Activated CD8-positive, alpha-beta T cell treated with anti-CD3 and anti-CD28 coated beads for 36 hours (primary cell): Measurements from ENCODE around the gene CSNK1D. TPM values are rescaled to one million over a fixed set of nuclear protein-coding genes. Genes with fewer than 3 reads are reported as not detected.

ENCODE experiments used
- ATAC-seq: fragments of 200-7000 bp; cut with Tn5 transposase; one replicate; pipeline ENCODE4 v1.10.0; 2021; ENCODE audit warnings: mild to moderate bottlenecking, moderate library complexity
- CTCF ChIA-PET: fragments of 350-600 bp; sonication (Branson Sonifier 250); formaldehyde crosslinking; loops from one replicate; lab custom pipeline; 2021; ENCODE audit warnings: antibody characterized with exemption; lab: Charles Lee
- POLR2A ChIA-PET: fragments of 350-600 bp; sonication (Branson Sonifier 250); formaldehyde crosslinking; loops from one replicate; lab custom pipeline; 2021; ENCODE audit warnings: antibody characterized with exemption; lab: Charles Lee
- DNase-seq: peaks from one replicate; pipeline ENCODE4 v3.0.0-alpha.2; 2020
- H3K27ac Mint-ChIP-seq: one replicate; pipeline ENCODE4 v1.8.0; 2021; ENCODE audit warnings: mild to moderate bottlenecking, mixed read lengths
- H3K27me3 Mint-ChIP-seq: one replicate; pipeline ENCODE4 v1.8.0; 2021; ENCODE audit warnings: mixed read lengths
- H3K36me3 Mint-ChIP-seq: one replicate; pipeline ENCODE4 v1.8.0; 2021; ENCODE audit warnings: low read depth, mixed read lengths
- H3K4me1 Mint-ChIP-seq: one replicate; pipeline ENCODE4 v1.8.0; 2021; ENCODE audit warnings: low read depth, mixed read lengths
- H3K4me3 Mint-ChIP-seq: one replicate; pipeline ENCODE4 v1.8.0; 2021; ENCODE audit warnings: mild to moderate bottlenecking, moderate library complexity, mixed read lengths
- H3K9me3 Mint-ChIP-seq: one replicate; pipeline ENCODE4 v1.8.0; 2021; ENCODE audit warnings: mixed read lengths
- CTCF ChIP-seq: fragments of 200-600 bp; IDR thresholded peaks from one replicate; pipeline ENCODE4 v1.8.0; 2022; ENCODE audit warnings: antibody characterized with exemption, mild to moderate bottlenecking
- intact Hi-C: fragments of 100-400 bp; cut with micrococcal nuclease; formaldehyde crosslinking; loops from one replicate; pipeline ENCODE4 v1.10.0; 2022
- total RNA-seq, 2 experiments: library from RNA; stranded (reverse); gene quantifications; one replicate each; pipeline ENCODE4 v1.2.3, GENCODE V29; 2021

Gene CSNK1D
- total RNA-seq, 2 experiments from 2014 or later = 90.6 to 97.0 TPM

- intact Hi-C loops = no loop called here
- no peaks in the 10 kb centered on the region for H3K9me3 Mint-ChIP-seq
Observed at GRCh38 chr17:82277851-82278250, 4.4 kb upstream of the CSNK1D start.

GRCh38 chr17:82276938-82277337, 3.4 kb upstream of the CSNK1D start:
- Mint-ChIP-seq H3K27ac (no peak overlapping the region), H3K27me3 (no peaks in the 10 kb centered on the region), H3K4me1 (peaks cover 19% of the 10 kb centered on the region), H3K9me3 (no peaks in the 10 kb centered on the region), H3K4me3 (no peak overlapping the region), H3K36me3 (peaks cover 7% of the 10 kb centered on the region)
- POLR2A ChIA-PET = interaction anchor here (1.8 kb wide), 1 partner anchor 15 kb away, joined by 8 read pairs; no protein-coding TSS in a partner anchor
- no peak for TF ChIP-seq CTCF
- DNase-seq = no peak
- no peak for ATAC-seq
- intact Hi-C loops = no loop called here
- CTCF ChIA-PET = no interaction called here

More at GRCh38 chr17:82277851-82278250, 4.4 kb upstream of the CSNK1D start:
- CTCF ChIA-PET = no interaction called here
- Mint-ChIP-seq H3K4me1 (peaks cover 15% of the 10 kb centered on the region), H3K4me3 (no peak overlapping the region), H3K27me3 (no peaks in the 10 kb centered on the region), H3K36me3 (no peaks in the 10 kb centered on the region), H3K27ac (no peak overlapping the region)
- ATAC-seq (no peak), DNase-seq (no peak)
- POLR2A ChIA-PET = no interaction called here
- no peak for TF ChIP-seq CTCF

- H3K27me3 Mint-ChIP-seq = no peaks in the 10 kb centered on the region
- CTCF ChIA-PET = interaction anchor here (0.7 to 1.3 kb wide), 3 partner anchors 8 to 46 kb away, joined by 3 to 4 read pairs (median 3); no protein-coding TSS in a partner anchor
- peaks cover 23% of the 10 kb centered on the region for H3K36me3 Mint-ChIP-seq
- DNase-seq (no peak), ATAC-seq (no peak)
- no peak overlapping the region for H3K4me3 Mint-ChIP-seq
- POLR2A ChIA-PET = interaction anchor here (0.7 to 1.8 kb wide), 3 partner anchors 16 to 39 kb away, joined by 3 to 8 read pairs (median 4); no protein-coding TSS in a partner anchor
- no peak overlapping the region for H3K27ac Mint-ChIP-seq
- no peak for TF ChIP-seq CTCF
- no peaks in the 10 kb centered on the region for H3K9me3 Mint-ChIP-seq
- H3K4me1 Mint-ChIP-seq = peaks cover 26% of the 10 kb centered on the region
- intact Hi-C loops = no loop called here
Observed at GRCh38 chr17:82275326-82275725, 1.8 kb upstream of the CSNK1D start.

- Mint-ChIP-seq H3K4me1 (peaks cover 35% of the 10 kb centered on the region), H3K4me3 (peak overlapping the region; percentile 88), H3K9me3 (no peaks in the 10 kb centered on the region), H3K36me3 (peaks cover 30% of the 10 kb centered on the region), H3K27me3 (no peaks in the 10 kb centered on the region), H3K27ac (no peak overlapping the region)
- ChIA-PET CTCF (interaction anchor here (0.7 to 1.2 kb wide), 5 partner anchors 9 to 38 kb away, joined by 3 read pairs; no protein-coding TSS in a partner anchor), POLR2A (interaction anchor here (0.6 to 2.7 kb wide), 7 partner anchors 17 to 48 kb away, joined by 3 to 14 read pairs (median 4); no protein-coding TSS in a partner anchor)
- ATAC-seq (no peak), DNase-seq (no peak)
- intact Hi-C loops = no loop called here
- no peak for TF ChIP-seq CTCF
Observed at GRCh38 chr17:82274134-82275020, 877 bp upstream of the CSNK1D start.
